ENCODE measurements around the gene CEP41.

- TF ChIP-seq CTCF (IDR thresholded peaks at IDR 0.05; ENCODE audit: low read length): no peak
- TF ChIP-seq EZH2phosphoT487 (IDR thresholded peaks at IDR 0.05; ENCODE audit: low read length): no peak
These were observed 46.2 kb upstream of the CEP41 start for GRCh38 chr7:130486954-130487436.
